ENCODE data around the gene CREG2. TPM values are rescaled to one million over a fixed set of nuclear protein-coding genes. Genes with fewer than 3 reads are reported as not detected.

Gene CREG2
- total and polyA plus RNA-seq, 7 donors, result 0.04 to 0.34 (median 0.10) TPM; not detected in 3

- no peak for DNase-seq
- no peak overlapping the region for H3K4me3 ChIP-seq
- peaks cover 0 to 3% (median 0%) of the 10 kb centered on the region in 3 donors for H3K27me3 ChIP-seq (ENCODE audit: insufficient read depth in 3 of 3, low read length in 2 of 3)
- WGBS, 3 donors, result 64 to 86% (median 73%) methylated on average over 6 of the region's 6 CpGs
- ATAC-seq, result no peak
- TF ChIP-seq CTCF (IDR thresholded peaks at IDR 0.05), result no peak
- no peak overlapping the region for H3K27ac ChIP-seq
- H3K36me3 ChIP-seq (ENCODE audit: insufficient read depth in 1 of 2, low read depth in 1 of 2), result no peaks in the 10 kb centered on the region
- intact Hi-C loops (cut with DNase I), result no loop called here
- no peaks in the 10 kb centered on the region for H3K9me3 ChIP-seq
- H3K4me1 ChIP-seq, result no peaks in the 10 kb centered on the region
Measured at GRCh38 chr2:101408925-101409324, 21.6 kb upstream of the CREG2 start.

- peaks cover 0 to 6% (median 3%) of the 10 kb centered on the region in 3 donors for H3K27me3 ChIP-seq (ENCODE audit: insufficient read depth in 3 of 3, low read length in 2 of 3)
- no peak for ATAC-seq
- H3K36me3 ChIP-seq (ENCODE audit: insufficient read depth in 1 of 2, low read depth in 1 of 2), result no peaks in the 10 kb centered on the region
- no peaks in the 10 kb centered on the region for H3K9me3 ChIP-seq
- DNase-seq, result no peak
- H3K4me1 ChIP-seq, result no peaks in the 10 kb centered on the region
- no peak overlapping the region for H3K4me3 ChIP-seq
- intact Hi-C loops (cut with DNase I), result no loop called here
- TF ChIP-seq CTCF (IDR thresholded peaks at IDR 0.05), result no peak
- 74 to 80% (median 75%) methylated on average over 7 of the region's 7 CpGs for WGBS, 3 donors
- no peak overlapping the region for H3K27ac ChIP-seq
Measured at GRCh38 chr2:101405351-101405899, 18.1 kb upstream of the CREG2 start.

- ATAC-seq (no peak), DNase-seq (no peak)
- no peak for TF ChIP-seq CTCF (IDR thresholded peaks at IDR 0.05)
- intact Hi-C loops (cut with DNase I), result no loop called here
- Histone ChIP-seq H3K4me3 (no peak overlapping the region), H3K9me3 (no peaks in the 10 kb centered on the region), H3K36me3 (ENCODE audit: insufficient read depth in 1 of 2, low read depth in 1 of 2) (no peaks in the 10 kb centered on the region), H3K27me3 (ENCODE audit: insufficient read depth in 3 of 3, low read length in 2 of 3) (peaks cover 0 to 17% (median 3%) of the 10 kb centered on the region in 3 donors), H3K27ac (no peak overlapping the region), H3K4me1 (no peaks in the 10 kb centered on the region)
- 91 to 100% (median 100%) methylated on average over 1 of the region's 1 CpG for WGBS, 3 donors
Measured at GRCh38 chr2:101403745-101404144, 16.4 kb upstream of the CREG2 start.

- Histone ChIP-seq H3K4me1 (no peaks in the 10 kb centered on the region), H3K9me3 (no peaks in the 10 kb centered on the region), H3K27me3 (ENCODE audit: insufficient read depth in 3 of 3, low read length in 2 of 3) (peaks cover 0 to 23% (median 0%) of the 10 kb centered on the region in 3 donors), H3K27ac (no peak overlapping the region), H3K36me3 (ENCODE audit: insufficient read depth in 1 of 2, low read depth in 1 of 2) (no peaks in the 10 kb centered on the region), H3K4me3 (no peak overlapping the region)
- 91 to 95% (median 91%) methylated on average over 6 of the region's 6 CpGs for WGBS, 3 donors
- ATAC-seq, result no peak
- TF ChIP-seq CTCF (IDR thresholded peaks at IDR 0.05), result no peak
- DNase-seq, result no peak
- intact Hi-C loops (cut with DNase I), result no loop called here
Measured at GRCh38 chr2:101402630-101403029, 15.3 kb upstream of the CREG2 start.

GRCh38 chr2:101401906-101402305 is 14.6 kb upstream of the CREG2 start:
- no peaks in the 10 kb centered on the region for H3K36me3 ChIP-seq (ENCODE audit: insufficient read depth in 1 of 2, low read depth in 1 of 2)
- 75 to 78% (median 76%) methylated on average over 5 of the region's 5 CpGs for WGBS, 3 donors
- no peaks in the 10 kb centered on the region for H3K4me1 ChIP-seq
- no peaks in the 10 kb centered on the region for H3K9me3 ChIP-seq
- ATAC-seq, result no peak
- intact Hi-C loops (cut with DNase I), result no loop called here
- no peak overlapping the region for H3K27ac ChIP-seq
- H3K4me3 ChIP-seq, result no peak overlapping the region
- no peak for DNase-seq
- peaks cover 0 to 28% (median 0%) of the 10 kb centered on the region in 3 donors for H3K27me3 ChIP-seq (ENCODE audit: insufficient read depth in 3 of 3, low read length in 2 of 3)
- TF ChIP-seq CTCF (IDR thresholded peaks at IDR 0.05), result no peak
